ENCODE data around the gene CACNB2. TPM values are rescaled to one million over a fixed set of nuclear protein-coding genes. Genes with fewer than 3 reads are reported as not detected.
"Not testable (repeated sequence)": the region's sequence is repeated elsewhere in the genome, so short reads cannot be mapped to it uniquely, and the experiment has no call there.

CACNB2 gene
- total RNA-seq, 1 donor from 2014 or later, result 7.6 TPM

DNA sequence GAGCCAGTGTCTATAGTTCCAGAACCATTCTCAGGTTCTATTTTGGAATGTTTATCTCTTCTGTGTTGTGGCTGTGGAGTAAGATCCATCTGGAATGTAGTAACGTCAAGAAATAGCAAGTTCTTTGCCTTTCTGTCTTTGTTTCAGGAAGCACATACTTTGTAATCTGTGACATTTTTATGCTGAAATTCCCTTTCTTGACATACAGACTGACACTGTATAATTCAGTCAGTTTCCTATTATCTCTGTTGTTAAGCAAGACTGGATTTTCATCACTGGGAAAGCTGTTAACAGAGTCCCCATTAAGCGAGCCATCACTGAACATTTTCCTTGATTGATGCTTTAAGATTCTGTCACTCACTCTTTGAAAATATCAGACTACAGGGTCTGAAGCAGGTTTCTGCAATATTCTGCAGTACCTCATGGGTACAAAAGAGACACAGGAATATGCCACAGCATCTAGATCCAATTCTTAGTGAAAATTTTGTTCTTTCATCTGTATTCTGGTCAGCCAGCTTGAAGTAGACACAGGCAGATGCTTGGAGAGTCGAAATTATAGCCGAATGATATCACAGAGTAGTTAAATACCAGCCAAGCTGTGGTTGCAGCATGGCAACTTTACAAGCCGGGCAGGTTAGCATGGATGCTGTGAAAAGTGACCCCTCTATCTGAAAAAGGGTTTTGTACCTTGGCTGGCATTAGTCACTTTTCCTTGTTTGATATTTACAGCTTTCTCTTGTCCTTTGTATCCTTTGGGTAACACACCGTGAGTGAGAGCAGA is 62.6 kb downstream of the CACNB2 start:
- no peak overlapping the region for H3K27ac Mint-ChIP-seq
- no peak for DNase-seq (ENCODE audit: extremely low spot score, unreplicated experiment)

GRCh38 chr10:18203471-18203870 is 63.2 kb downstream of the CACNB2 start:
- H3K36me3 Mint-ChIP-seq, result no peaks in the 10 kb centered on the region
- TF ChIP-seq, protein P1, sequence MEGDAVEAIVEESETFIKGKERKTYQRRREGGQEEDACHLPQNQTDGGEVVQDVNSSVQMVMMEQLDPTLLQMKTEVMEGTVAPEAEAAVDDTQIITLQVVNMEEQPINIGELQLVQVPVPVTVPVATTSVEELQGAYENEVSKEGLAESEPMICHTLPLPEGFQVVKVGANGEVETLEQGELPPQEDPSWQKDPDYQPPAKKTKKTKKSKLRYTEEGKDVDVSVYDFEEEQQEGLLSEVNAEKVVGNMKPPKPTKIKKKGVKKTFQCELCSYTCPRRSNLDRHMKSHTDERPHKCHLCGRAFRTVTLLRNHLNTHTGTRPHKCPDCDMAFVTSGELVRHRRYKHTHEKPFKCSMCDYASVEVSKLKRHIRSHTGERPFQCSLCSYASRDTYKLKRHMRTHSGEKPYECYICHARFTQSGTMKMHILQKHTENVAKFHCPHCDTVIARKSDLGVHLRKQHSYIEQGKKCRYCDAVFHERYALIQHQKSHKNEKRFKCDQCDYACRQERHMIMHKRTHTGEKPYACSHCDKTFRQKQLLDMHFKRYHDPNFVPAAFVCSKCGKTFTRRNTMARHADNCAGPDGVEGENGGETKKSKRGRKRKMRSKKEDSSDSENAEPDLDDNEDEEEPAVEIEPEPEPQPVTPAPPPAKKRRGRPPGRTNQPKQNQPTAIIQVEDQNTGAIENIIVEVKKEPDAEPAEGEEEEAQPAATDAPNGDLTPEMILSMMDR (conservative IDR thresholded peaks at IDR 0.05), result no peak
- no peak overlapping the region for H3K4me3 Mint-ChIP-seq
- no peak for DNase-seq (ENCODE audit: extremely low spot score, unreplicated experiment)
- no peaks in the 10 kb centered on the region for H3K9me3 Mint-ChIP-seq
- peaks cover 21% of the 10 kb centered on the region for H3K4me1 Mint-ChIP-seq (ENCODE audit: unreplicated experiment)
- no peak overlapping the region for H3K27ac Mint-ChIP-seq
- peaks cover 2% of the 10 kb centered on the region for H3K27me3 Mint-ChIP-seq

More for the DNA sequence above, 62.6 kb downstream of the CACNB2 start:
- H3K9me3 Mint-ChIP-seq, result no peaks in the 10 kb centered on the region
- peaks cover 21% of the 10 kb centered on the region for H3K4me1 Mint-ChIP-seq (ENCODE audit: unreplicated experiment)
- peaks cover 2% of the 10 kb centered on the region for H3K27me3 Mint-ChIP-seq
- no peak overlapping the region for H3K4me3 Mint-ChIP-seq
- TF ChIP-seq, protein P1 (conservative IDR thresholded peaks at IDR 0.05), result no peak
- H3K36me3 Mint-ChIP-seq, result no peaks in the 10 kb centered on the region

DNA sequence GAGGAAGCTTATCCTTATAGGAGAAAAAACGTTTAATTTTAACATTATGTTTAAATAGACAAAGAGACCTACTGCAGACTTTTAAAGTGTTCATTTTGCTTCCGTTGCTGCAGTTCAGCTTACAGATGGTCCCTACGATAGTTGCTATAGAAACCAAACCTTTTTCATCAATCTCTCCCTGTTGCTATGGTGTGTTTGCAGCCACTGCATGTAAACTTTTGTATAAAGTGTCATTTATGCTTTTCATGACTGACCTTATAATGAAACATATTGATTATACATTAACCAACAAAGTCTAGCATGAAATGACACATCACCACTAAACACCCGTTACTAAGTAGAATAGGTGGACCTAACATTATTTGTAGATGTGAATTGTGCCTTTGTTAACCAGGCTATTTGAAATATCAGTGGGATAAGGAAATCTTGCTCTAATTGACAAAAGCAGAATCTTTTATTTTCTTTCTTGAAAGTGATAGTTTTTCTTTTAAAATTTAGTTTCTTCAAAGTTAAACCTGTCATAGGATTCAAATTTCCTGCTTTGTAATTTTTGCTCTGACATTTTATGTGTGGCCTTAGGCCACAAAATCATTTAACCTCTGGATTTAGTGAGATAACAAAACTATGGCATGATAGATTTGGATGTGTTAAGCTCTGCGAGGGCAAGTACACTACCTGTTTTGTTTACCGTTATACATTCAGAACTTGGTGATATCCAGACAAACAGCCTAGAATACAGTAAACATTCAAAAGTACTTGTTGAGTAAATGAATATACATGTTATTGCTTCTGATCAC is 64.0 kb downstream of the CACNB2 start:
- Mint-ChIP-seq H3K4me1 (ENCODE audit: unreplicated experiment) (peaks cover 21% of the 10 kb centered on the region), H3K27me3 (peaks cover 2% of the 10 kb centered on the region), H3K9me3 (no peaks in the 10 kb centered on the region), H3K27ac (no peak overlapping the region), H3K36me3 (no peaks in the 10 kb centered on the region), H3K4me3 (peak overlapping the region; percentile 35)
- no peak for DNase-seq (ENCODE audit: extremely low spot score, unreplicated experiment)
- TF ChIP-seq, protein P1 (conservative IDR thresholded peaks at IDR 0.05), result no peak

- no peak for DNase-seq (ENCODE audit: extremely low spot score, unreplicated experiment)
- H3K9me3 Mint-ChIP-seq, result no peaks in the 10 kb centered on the region
- H3K36me3 Mint-ChIP-seq, result no peaks in the 10 kb centered on the region
- H3K4me1 Mint-ChIP-seq (ENCODE audit: unreplicated experiment), result peaks cover 21% of the 10 kb centered on the region
- TF ChIP-seq, protein P1 (conservative IDR thresholded peaks at IDR 0.05), result no peak
- H3K4me3 Mint-ChIP-seq, result no peak overlapping the region
- H3K27me3 Mint-ChIP-seq, result peaks cover 2% of the 10 kb centered on the region
- H3K27ac Mint-ChIP-seq, result no peak overlapping the region
Measured at GRCh38 chr10:18205098-18205834, 65.0 kb downstream of the CACNB2 start.

DNA sequence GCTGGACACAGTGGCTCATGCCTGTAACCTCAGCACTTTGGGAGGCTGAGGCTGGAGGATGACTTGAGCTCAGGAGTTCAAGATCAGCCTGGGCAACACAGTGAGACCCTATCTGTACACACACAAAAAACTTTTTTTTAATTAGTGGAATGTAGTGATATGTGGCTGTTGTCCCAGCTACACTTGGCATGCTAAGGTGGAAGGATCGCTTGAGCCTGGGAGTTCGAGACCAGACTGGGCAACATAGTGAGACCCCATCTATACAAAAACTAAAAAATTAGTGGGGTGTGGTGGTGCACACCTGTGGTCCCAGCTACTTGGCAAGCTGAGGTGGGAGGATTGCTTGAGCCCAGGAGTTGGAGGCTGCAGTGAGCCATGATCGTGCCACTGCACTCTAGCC is 68.0 kb downstream of the CACNB2 start:
- not testable (repeated sequence) for H3K27me3 Mint-ChIP-seq; H3K4me3 Mint-ChIP-seq; H3K9me3 Mint-ChIP-seq; H3K36me3 Mint-ChIP-seq; DNase-seq (ENCODE audit: extremely low spot score, unreplicated experiment); H3K27ac Mint-ChIP-seq
- H3K4me1 Mint-ChIP-seq (ENCODE audit: unreplicated experiment), result peaks cover 24% of the 10 kb centered on the region
